GM19193 (cell line): ENCODE data around the gene KIAA1671.

Source experiments
- POLR2A ChIP-seq: IDR thresholded peaks from 4 replicates; pipeline ENCODE4 v1.6.1; 2011; ENCODE audit not compliant: insufficient read depth, insufficient read length; ENCODE audit errors: extremely low read depth

KIAA1671 gene

GRCh38 chr22:25013607-25014006, 61.1 kb downstream of the KIAA1671 start:
- no peak for TF ChIP-seq POLR2A

GRCh38 chr22:25014896-25015755, 62.6 kb downstream of the KIAA1671 start:
- no peak for TF ChIP-seq POLR2A

- no peak for TF ChIP-seq POLR2A
These were observed 63.8 kb downstream of the KIAA1671 start for GRCh38 chr22:25016311-25016710.

GRCh38 chr22:25018009-25018408, 65.5 kb downstream of the KIAA1671 start:
- TF ChIP-seq POLR2A: no peak

- TF ChIP-seq POLR2A: no peak
These were observed 67.1 kb downstream of the KIAA1671 start for GRCh38 chr22:25019427-25020184.

- TF ChIP-seq POLR2A: no peak
These were observed 68.9 kb downstream of the KIAA1671 start for GRCh38 chr22:25021409-25021808.

- no peak for TF ChIP-seq POLR2A
These were observed 69.6 kb downstream of the KIAA1671 start for GRCh38 chr22:25021976-25022711.

GRCh38 chr22:25023879-25024278, 71.4 kb downstream of the KIAA1671 start:
- TF ChIP-seq POLR2A: no peak

- no peak for TF ChIP-seq POLR2A
These were observed 72.4 kb downstream of the KIAA1671 start for GRCh38 chr22:25024895-25025294.

GRCh38 chr22:25025491-25026400, 73.2 kb downstream of the KIAA1671 start:
- TF ChIP-seq POLR2A: no peak

GRCh38 chr22:25027043-25027906, 74.8 kb downstream of the KIAA1671 start:
- TF ChIP-seq POLR2A: no peak

GRCh38 chr22:25027959-25028840, 75.7 kb downstream of the KIAA1671 start:
- TF ChIP-seq POLR2A: no peak

- no peak for TF ChIP-seq POLR2A
These were observed 76.3 kb downstream of the KIAA1671 start for GRCh38 chr22:25028841-25029141.
